Osteoblast (primary cell): Measurements from ENCODE around the gene TSR3. TPM values are rescaled to one million over a fixed set of nuclear protein-coding genes. Genes with fewer than 3 reads are reported as not detected.

Experiments used
- DNase-seq: peaks from one replicate; pipeline ENCODE4 v3.0.0; 2011; ENCODE audit warnings: low spot score, mixed read lengths; ENCODE audit not compliant: insufficient read length; ENCODE audit errors: missing footprints
- H2AFZ ChIP-seq: 2 replicates; pipeline ENCODE4 v1.6.0; 2011; ENCODE audit warnings: mild to moderate bottlenecking, low read length
- H3K27ac ChIP-seq: 2 replicates; pipeline ENCODE4 v1.5.1; 2011; ENCODE audit warnings: mild to moderate bottlenecking, low read depth, low read length, moderate library complexity
- H3K27me3 ChIP-seq: 2 replicates; pipeline ENCODE4 v1.6.0; 2012; ENCODE audit warnings: mild to moderate bottlenecking, control low read depth, inconsistent platforms, low read length, moderate library complexity; ENCODE audit not compliant: insufficient read depth
- H3K36me3 ChIP-seq: 2 replicates; pipeline ENCODE4 v1.5.1; 2011; ENCODE audit warnings: mild to moderate bottlenecking, low read length, control low read depth, moderate library complexity; ENCODE audit not compliant: insufficient read depth
- H3K4me1 ChIP-seq: 2 replicates; pipeline ENCODE4 v1.5.1; 2011; ENCODE audit warnings: mild to moderate bottlenecking, low read length, control low read depth, moderate library complexity; ENCODE audit not compliant: insufficient read depth
- H3K4me2 ChIP-seq: 2 replicates; pipeline ENCODE4 v1.6.0; 2011; ENCODE audit warnings: mild to moderate bottlenecking, low read length; ENCODE audit not compliant: insufficient read depth
- H3K4me3 ChIP-seq: fragments of 200-600 bp; sonication (generic); 3 replicates; pipeline ENCODE4 v1.5.1; 2012; ENCODE audit warnings: mild to moderate bottlenecking, low read length, inconsistent platforms; ENCODE audit not compliant: insufficient read depth
- H3K79me2 ChIP-seq: 2 replicates; pipeline ENCODE4 v1.6.0; 2012; ENCODE audit warnings: mild to moderate bottlenecking, low read length, control low read depth, inconsistent platforms; ENCODE audit not compliant: insufficient read depth
- H3K9me3 ChIP-seq: 2 replicates; pipeline ENCODE4 v1.5.1; 2011; ENCODE audit warnings: low read depth, low read length, control low read depth
- H4K20me1 ChIP-seq: 2 replicates; pipeline ENCODE4 v1.6.0; 2012; ENCODE audit warnings: mild to moderate bottlenecking, low read length, control low read depth; ENCODE audit not compliant: insufficient read depth
- CTCF ChIP-seq: IDR thresholded peaks from 2 replicates; pipeline ENCODE4 v1.5.1; 2011; ENCODE audit warnings: mild to moderate bottlenecking, low read depth, low read length, moderate library complexity; ENCODE audit errors: extremely low read depth
- total RNA-seq: library from RNA; depleted of rRNA; stranded (reverse); fragments of >200 nt; gene quantifications from 2 replicates; pipeline ENCODE4 v1.2.3, GENCODE V29; 2012

TSR3 gene
- total RNA-seq, 1 donor: 53.6 TPM

GRCh38 chr16:1305823-1306222 is 45.9 kb downstream of the TSR3 start:
- Histone ChIP-seq H3K79me2 (peaks cover 10% of the 10 kb centered on the region), H2AFZ (no peak overlapping the region), H3K4me2 (no peak overlapping the region), H3K4me3 (no peak overlapping the region), H3K27me3 (no peaks in the 10 kb centered on the region), H4K20me1 (peaks cover 8% of the 10 kb centered on the region), H3K27ac (no peak overlapping the region), H3K36me3 (no peaks in the 10 kb centered on the region), H3K4me1 (peaks cover 4% of the 10 kb centered on the region), H3K9me3 (no peaks in the 10 kb centered on the region)
- peak; percentile 50 for DNase-seq
- TF ChIP-seq CTCF: no peak

DNA sequence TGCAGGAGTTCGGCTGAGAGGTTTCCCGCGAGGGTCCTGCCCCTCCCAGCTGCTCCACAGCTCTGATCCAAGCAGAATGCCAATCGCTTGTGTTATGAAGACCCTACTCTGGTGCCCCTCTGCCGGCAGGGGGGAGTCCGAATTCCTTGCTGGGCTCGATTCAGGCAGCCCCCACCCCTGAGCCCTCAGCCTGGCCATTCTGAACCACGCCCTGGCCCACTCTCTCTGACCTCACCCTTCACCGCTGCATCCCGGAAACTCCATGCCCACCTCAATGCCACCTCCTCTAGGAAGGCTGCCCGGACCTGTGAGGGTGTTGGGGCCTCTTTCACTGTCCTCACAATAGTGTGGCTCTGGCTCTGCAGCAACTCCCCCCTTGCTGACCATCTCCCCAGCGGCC is 50.1 kb downstream of the TSR3 start:
- no peak overlapping the region for H2AFZ ChIP-seq
- no peak overlapping the region for H3K4me2 ChIP-seq
- no peak overlapping the region for H3K27ac ChIP-seq
- peaks cover 21% of the 10 kb centered on the region for H3K27me3 ChIP-seq
- H3K79me2 ChIP-seq: no peaks in the 10 kb centered on the region
- peaks cover 9% of the 10 kb centered on the region for H3K4me1 ChIP-seq
- TF ChIP-seq CTCF: no peak
- H4K20me1 ChIP-seq: no peaks in the 10 kb centered on the region
- H3K4me3 ChIP-seq: no peak overlapping the region
- peak; percentile 21 for DNase-seq
- H3K9me3 ChIP-seq: no peaks in the 10 kb centered on the region
- H3K36me3 ChIP-seq: no peaks in the 10 kb centered on the region

DNA sequence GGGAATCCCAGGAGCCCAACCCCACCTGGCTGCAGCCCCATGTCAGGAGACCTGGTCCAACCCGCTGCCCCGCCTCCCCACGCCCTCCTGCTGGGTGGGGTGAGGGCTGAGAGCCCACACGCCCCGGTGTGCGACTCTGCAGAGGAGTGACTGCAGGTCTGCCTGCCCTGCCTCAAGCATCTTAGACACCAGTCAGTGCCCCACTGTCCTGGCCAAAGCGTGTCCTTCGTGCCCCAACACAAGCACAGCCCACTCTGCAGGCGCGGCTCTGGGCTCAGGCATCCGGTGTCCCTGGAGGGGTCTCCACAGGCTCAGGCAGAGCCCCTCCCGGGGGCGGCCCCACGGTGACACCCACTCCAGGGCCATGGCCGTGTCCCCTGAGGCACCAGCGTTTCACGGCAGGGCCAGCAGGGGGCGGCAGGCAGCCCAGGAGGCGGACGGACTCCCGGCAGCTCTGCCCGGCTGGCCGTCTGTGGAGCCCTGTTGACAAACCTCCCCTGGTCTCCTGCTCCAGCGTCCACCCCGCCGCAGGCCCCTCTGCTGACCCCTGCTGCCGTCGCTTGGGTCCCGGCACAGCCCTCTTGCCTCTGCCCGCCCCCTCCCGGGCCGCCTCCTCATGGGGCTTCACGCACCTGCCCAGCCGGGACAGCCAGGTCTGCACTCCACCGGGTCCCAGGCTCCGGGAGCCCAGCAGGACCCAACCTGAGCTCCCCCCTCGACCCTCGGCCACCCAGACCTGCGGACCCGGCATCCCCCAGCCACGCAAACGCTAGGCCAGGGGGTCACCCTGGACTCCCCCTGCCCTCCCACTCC is 50.8 kb downstream of the TSR3 start:
- Histone ChIP-seq H3K27me3 (peaks cover 21% of the 10 kb centered on the region), H3K36me3 (no peaks in the 10 kb centered on the region), H3K4me3 (no peak overlapping the region), H2AFZ (peak overlapping the region; percentile 65), H4K20me1 (no peaks in the 10 kb centered on the region), H3K79me2 (no peaks in the 10 kb centered on the region), H3K4me1 (peaks cover 9% of the 10 kb centered on the region), H3K9me3 (no peaks in the 10 kb centered on the region), H3K27ac (no peak overlapping the region), H3K4me2 (peak overlapping the region; percentile 54)
- DNase-seq: peak; percentile 99
- peak; percentile 68 for TF ChIP-seq CTCF

GRCh38 chr16:1299868-1300203 is 51.8 kb downstream of the TSR3 start:
- H3K79me2 ChIP-seq: no peaks in the 10 kb centered on the region
- H2AFZ ChIP-seq: no peak overlapping the region
- no peaks in the 10 kb centered on the region for H3K36me3 ChIP-seq
- no peaks in the 10 kb centered on the region for H3K9me3 ChIP-seq
- no peak overlapping the region for H3K4me3 ChIP-seq
- H3K27ac ChIP-seq: no peak overlapping the region
- TF ChIP-seq CTCF: no peak
- H3K4me1 ChIP-seq: peaks cover 9% of the 10 kb centered on the region
- peaks cover 21% of the 10 kb centered on the region for H3K27me3 ChIP-seq
- H4K20me1 ChIP-seq: no peaks in the 10 kb centered on the region
- no peak overlapping the region for H3K4me2 ChIP-seq
- DNase-seq: no peak

Other genes with a start within 250 kb of the TSR3 start
- gene CACNA1H, start 198.8 kb downstream of the TSR3 start, total RNA-seq: under 0.01 TPM in 2 replicates
- not detected in 2 replicates for gene TPSG1, start 126.6 kb downstream of the TSR3 start, total RNA-seq
- gene TPSB2, start 121.7 kb downstream of the TSR3 start, total RNA-seq: not detected in 2 replicates
- not detected in 2 replicates for gene TPSAB1, start 111.2 kb downstream of the TSR3 start, total RNA-seq
- gene TPSD1, start 95.8 kb downstream of the TSR3 start, total RNA-seq: not detected in 2 replicates
- gene UBE2I, start 42.2 kb downstream of the TSR3 start, total RNA-seq: 37.1 and 49.2 TPM in 2 replicates
- gene BAIAP3, start 18.2 kb downstream of the TSR3 start, total RNA-seq: under 0.01 and 0.29 TPM in 2 replicates
- gene GNPTG, start 53 bp upstream of the TSR3 start, total RNA-seq: 67.8 and 69.1 TPM in 2 replicates
- gene UNKL, start 62.8 kb upstream of the TSR3 start, total RNA-seq: 10.1 and 12.7 TPM in 2 replicates
- gene UQCC4, start 68.9 kb upstream of the TSR3 start, total RNA-seq: 7.6 and 8.3 TPM in 2 replicates
- not detected in 2 replicates for gene PERCC1, start 79.2 kb upstream of the TSR3 start, total RNA-seq
- 0.36 and 0.59 TPM in 2 replicates for gene CCDC154, start 92.7 kb upstream of the TSR3 start, total RNA-seq
- gene CLCN7, start 123.2 kb upstream of the TSR3 start, total RNA-seq: 161 and 187 TPM in 2 replicates
- gene PTX4, start 137.1 kb upstream of the TSR3 start, total RNA-seq: not detected in 2 replicates
- gene TELO2, start 141.5 kb upstream of the TSR3 start, total RNA-seq: 12.4 and 18.1 TPM in 2 replicates
- 7.7 and 8.3 TPM in 2 replicates for gene TMEM204, start 181.8 kb upstream of the TSR3 start, total RNA-seq